ENCODE results near the gene PTGIR.
A peak's percentile ranks its signal among the peaks of the same experiment; 100 is the strongest.
"Not testable (repeated sequence)": the region's sequence is repeated elsewhere in the genome, so short reads cannot be mapped to it uniquely, and the experiment has no call there.

PTGIR gene

GRCh38 chr19:46637224-46637623 is 12.3 kb upstream of the PTGIR start:
- no peak for DNase-seq

- DNase-seq, result no peak
These were observed 11.3 kb upstream of the PTGIR start, which contains the start of gene GNG8 for GRCh38 chr19:46635920-46636761. GNG8 (minus strand) TSS chr19:46636202; CDS start chr19:46634682, 1,520 bp downstream.

GRCh38 chr19:46634656-46635218 is 9.8 kb upstream of the PTGIR start:
- no peak for DNase-seq

- peak; percentile 98 for DNase-seq
These were observed 9.3 kb upstream of the PTGIR start for GRCh38 chr19:46634045-46634655.

GRCh38 chr19:46633130-46633529 is 8.2 kb upstream of the PTGIR start:
- no peak for DNase-seq

- DNase-seq, result no peak
These were observed 6.6 kb upstream of the PTGIR start for GRCh38 chr19:46631481-46631880.

- DNase-seq, result no peak
These were observed 5.8 kb upstream of the PTGIR start for GRCh38 chr19:46630586-46631205.

GRCh38 chr19:46629546-46630025 is 4.7 kb upstream of the PTGIR start:
- no peak for DNase-seq

GRCh38 chr19:46628970-46629369 is 4.1 kb upstream of the PTGIR start:
- not testable (repeated sequence) for DNase-seq

- no peak for DNase-seq
These were observed 1.6 kb upstream of the PTGIR start for GRCh38 chr19:46626446-46626845.

- no peak for DNase-seq
These were observed 842 bp upstream of the PTGIR start for GRCh38 chr19:46625731-46626130.

GRCh38 chr19:46623915-46624502 is 880 bp downstream of the PTGIR start:
- no peak for DNase-seq

GRCh38 chr19:46622118-46622446 is 2.8 kb downstream of the PTGIR start:
- DNase-seq, result no peak

GRCh38 chr19:46621191-46622117 is 3.4 kb downstream of the PTGIR start:
- no peak for DNase-seq

- no peak for DNase-seq
These were observed 4.2 kb downstream of the PTGIR start for GRCh38 chr19:46620716-46621115.

GRCh38 chr19:46620267-46620666 is 4.6 kb downstream of the PTGIR start:
- no peak for DNase-seq

GRCh38 chr19:46618670-46619231 is 6.1 kb downstream of the PTGIR start:
- no peak for DNase-seq

- no peak for DNase-seq
These were observed 7.3 kb downstream of the PTGIR start for GRCh38 chr19:46617601-46618000.

- DNase-seq, result no peak
These were observed 8.1 kb downstream of the PTGIR start for GRCh38 chr19:46616631-46617322.

GRCh38 chr19:46615966-46616365 is 8.9 kb downstream of the PTGIR start:
- DNase-seq, result no peak

All from T-helper 9 cell (primary cell).